HepG2 (cell line): ENCODE measurements around the gene TMEM235. TPM values are rescaled to one million over a fixed set of nuclear protein-coding genes. Genes with fewer than 3 reads are reported as not detected.

ENCODE experiments used
- GATAD1 ChIP-seq: IDR thresholded peaks from 2 replicates; pipeline ENCODE4 v1.6.1; 2016; ENCODE audit warnings: missing genetic modification reagents, missing compliant biosample characterization
- LCORL ChIP-seq, 2 experiments: fragments of 450-650 bp in 1 of 2; sonication (generic) in 1 of 2; formaldehyde crosslinking in 1 of 2; IDR thresholded peaks; 2 replicates each; pipeline versions ENCODE4 v1.5.0 to v1.6.1; 2017 to 2020; ENCODE audit warnings: antibody characterized with exemption in 1 of 2, missing genetic modification reagents in 1 of 2
- NCOA5 ChIP-seq: sonication (generic); formaldehyde crosslinking; IDR thresholded peaks from 2 replicates; pipeline ENCODE4 v1.4.0; 2020; ENCODE audit warnings: missing genetic modification reagents
- PTBP1 ChIP-seq: fragments of 200-400 bp; formaldehyde crosslinking; IDR thresholded peaks from 2 replicates; pipeline ENCODE4 v1.6.1; 2018; ENCODE audit warnings: low read length, low read depth; ENCODE audit not compliant: poor library complexity, severe bottlenecking
- SALL1 ChIP-seq: sonication (generic); formaldehyde crosslinking; IDR thresholded peaks from 2 replicates; pipeline ENCODE4 v1.8.0; 2022; ENCODE audit warnings: mild to moderate bottlenecking, missing genetic modification reagents
- SIN3B ChIP-seq: fragments of 150-350 bp; IDR thresholded peaks from 2 replicates; pipeline ENCODE4 v1.6.1; 2014; ENCODE audit warnings: low read length
- SMARCE1 ChIP-seq: fragments of 450-650 bp; IDR thresholded peaks from 2 replicates; pipeline ENCODE4 v1.6.1; 2017; ENCODE audit warnings: borderline replicate concordance
- TGIF2 ChIP-seq: IDR thresholded peaks from 2 replicates; pipeline ENCODE4 v1.6.1; 2016; ENCODE audit warnings: control low read depth, missing compliant biosample characterization
- ZBTB20 ChIP-seq: sonication (generic); formaldehyde crosslinking; IDR thresholded peaks from 2 replicates; pipeline ENCODE4 v1.8.1; 2023; ENCODE audit warnings: missing genetic modification reagents, low read depth, mild to moderate bottlenecking, borderline replicate concordance
- ZC3H13 ChIP-seq: sonication (generic); formaldehyde crosslinking; IDR thresholded peaks from 2 replicates; pipeline ENCODE4 v1.8.1; 2023; ENCODE audit warnings: mild to moderate bottlenecking, missing genetic modification reagents, moderate library complexity
- ZFP36L1 ChIP-seq: sonication (generic); formaldehyde crosslinking; IDR thresholded peaks from 2 replicates; pipeline ENCODE4 v1.8.0; 2022; ENCODE audit warnings: mild to moderate bottlenecking, missing genetic modification reagents, moderate library complexity
- ZNF329 ChIP-seq: sonication (generic); formaldehyde crosslinking; IDR thresholded peaks from 2 replicates; pipeline ENCODE4 v1.9.0; 2021; ENCODE audit warnings: low read depth, mild to moderate bottlenecking, missing genetic modification reagents
- ZNF878 ChIP-seq: sonication (generic); formaldehyde crosslinking; IDR thresholded peaks from 2 replicates; pipeline ENCODE4 v1.8.1; 2023; ENCODE audit warnings: mild to moderate bottlenecking, missing genetic modification reagents, moderate library complexity
- polyA plus RNA-seq, 8 experiments: library from polyadenylated mRNA; depleted of rRNA in 3 of 8; stranded (reverse) in 7 of 8; unstranded in 1 of 8; fragments of >200 nt; fragmentation: Illumina TruSeq in 4 of 8; extraction: Trizol in 4 of 8; gene quantifications; 2 replicates each; pipeline versions ENCODE4 v1.2.1 to v1.2.3, GENCODE V29; 2011 to 2016; ENCODE audit warnings: low read depth in 4 of 8, missing spikeins in 1 of 8, mixed read lengths in 1 of 8; ENCODE audit not compliant: insufficient read depth in 1 of 8
- total RNA-seq, 5 experiments: library from RNA; depleted of rRNA; stranded (reverse); fragments of >200 nt; fragmentation: Illumina TruSeq; extraction: Trizol; gene quantifications; 2 replicates each; pipeline ENCODE4 v1.2.3, GENCODE V29; 2016; ENCODE audit warnings: low read depth in 1 of 5
- TF ChIP-seq, protein P1 (sequence below): sonication (generic); formaldehyde crosslinking; IDR thresholded peaks from 2 replicates; pipeline ENCODE4 v1.4.0; 2020; ENCODE audit warnings: missing genetic modification reagents, borderline replicate concordance
- TF ChIP-seq, protein P2 (sequence below): sonication (generic); formaldehyde crosslinking; IDR thresholded peaks from 2 replicates; pipeline ENCODE4 v1.5.0; 2020; ENCODE audit warnings: missing genetic modification reagents, mild to moderate bottlenecking, borderline replicate concordance
- TF ChIP-seq, protein P3 (sequence below): sonication (generic); formaldehyde crosslinking; IDR thresholded peaks from 2 replicates; pipeline ENCODE4 v1.8.0; 2022; ENCODE audit warnings: missing genetic modification reagents, mild to moderate bottlenecking, inconsistent platforms, borderline replicate concordance
- TF ChIP-seq, protein P4 (sequence below): sonication (generic); formaldehyde crosslinking; IDR thresholded peaks from 2 replicates; pipeline ENCODE4 v1.4.0; 2020; ENCODE audit warnings: missing genetic modification reagents
- TF ChIP-seq, protein P5 (sequence below): sonication (generic); formaldehyde crosslinking; IDR thresholded peaks from 2 replicates; pipeline ENCODE4 v1.5.1; 2020; ENCODE audit warnings: mild to moderate bottlenecking, missing genetic modification reagents

Gene TMEM235
- total and polyA plus RNA-seq, 2 of the 13 experiments (the other 11 are each of a cell fraction or from before 2014, with no cell fraction given): not detected

DNA sequence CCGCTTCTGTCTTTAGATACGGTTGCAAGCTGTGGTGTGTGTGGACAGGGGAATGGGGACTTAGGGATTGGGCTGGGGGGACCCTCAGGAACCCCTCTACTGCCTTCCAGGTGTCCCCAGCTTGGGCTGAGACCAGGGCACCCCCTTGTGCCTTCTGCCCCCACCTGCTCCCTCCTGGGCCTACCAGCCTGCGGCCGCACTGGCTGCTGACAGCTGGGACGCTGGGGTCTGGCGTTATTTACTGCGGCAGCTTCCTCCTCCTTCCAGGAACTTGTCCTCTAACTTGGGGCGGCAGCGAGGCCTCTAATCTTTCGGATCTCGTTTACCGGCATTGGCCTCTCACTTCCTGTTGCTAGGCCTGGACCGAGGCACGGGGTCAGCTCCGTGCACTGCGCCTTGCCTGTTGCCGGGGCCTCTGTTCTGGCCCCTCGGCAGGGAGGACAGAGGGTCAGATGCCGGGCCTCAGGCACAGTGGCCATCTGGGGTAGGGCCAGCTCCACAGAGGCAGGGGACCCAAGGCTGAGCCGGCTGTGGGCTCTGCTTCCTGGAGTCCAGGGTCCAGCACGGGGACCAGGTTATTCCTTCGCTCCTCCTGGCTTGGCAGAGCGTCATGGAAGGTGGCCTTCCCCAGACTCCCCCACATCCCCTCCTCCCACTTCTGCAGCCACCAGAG, 31.8 kb downstream of the TMEM235 start (continued):
- TF ChIP-seq, protein P1, sequence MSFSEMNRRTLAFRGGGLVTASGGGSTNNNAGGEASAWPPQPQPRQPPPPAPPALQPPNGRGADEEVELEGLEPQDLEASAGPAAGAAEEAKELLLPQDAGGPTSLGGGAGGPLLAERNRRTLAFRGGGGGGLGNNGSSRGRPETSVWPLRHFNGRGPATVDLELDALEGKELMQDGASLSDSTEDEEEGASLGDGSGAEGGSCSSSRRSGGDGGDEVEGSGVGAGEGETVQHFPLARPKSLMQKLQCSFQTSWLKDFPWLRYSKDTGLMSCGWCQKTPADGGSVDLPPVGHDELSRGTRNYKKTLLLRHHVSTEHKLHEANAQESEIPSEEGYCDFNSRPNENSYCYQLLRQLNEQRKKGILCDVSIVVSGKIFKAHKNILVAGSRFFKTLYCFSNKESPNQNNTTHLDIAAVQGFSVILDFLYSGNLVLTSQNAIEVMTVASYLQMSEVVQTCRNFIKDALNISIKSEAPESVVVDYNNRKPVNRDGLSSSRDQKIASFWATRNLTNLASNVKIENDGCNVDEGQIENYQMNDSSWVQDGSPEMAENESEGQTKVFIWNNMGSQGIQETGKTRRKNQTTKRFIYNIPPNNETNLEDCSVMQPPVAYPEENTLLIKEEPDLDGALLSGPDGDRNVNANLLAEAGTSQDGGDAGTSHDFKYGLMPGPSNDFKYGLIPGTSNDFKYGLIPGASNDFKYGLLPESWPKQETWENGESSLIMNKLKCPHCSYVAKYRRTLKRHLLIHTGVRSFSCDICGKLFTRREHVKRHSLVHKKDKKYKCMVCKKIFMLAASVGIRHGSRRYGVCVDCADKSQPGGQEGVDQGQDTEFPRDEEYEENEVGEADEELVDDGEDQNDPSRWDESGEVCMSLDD (CRISPR knock-in tag): 0 out of 2 replicates have a peak, but pooled peaks have one; percentile 7
- TF ChIP-seq ZC3H13 (no peak), NCOA5 (CRISPR knock-in tag) (no peak), TGIF2 (CRISPR knock-in tag) (peak; percentile 55; the same call in 1 of the 2 replicates), GATAD1 (peak; percentile 62; the same call in 1 of the 2 replicates), ZNF878 (CRISPR knock-in tag) (no peak), PTBP1 (no peak), ZNF329 (CRISPR knock-in tag) (0 out of 2 replicates have a peak, but pooled peaks have one; percentile 59), SALL1 (CRISPR knock-in tag) (peak; percentile 74), SIN3B (no peak), ZFP36L1 (no peak), ZBTB20 (peak; percentile 33; the same call in 1 of the 2 replicates), LCORL (IDR thresholded peaks at IDR 0.05) (no peak), LCORL (CRISPR knock-in tag; IDR thresholded peaks at IDR 0.05) (peak; percentile 80), SMARCE1 (no peak)
- TF ChIP-seq, protein P2, sequence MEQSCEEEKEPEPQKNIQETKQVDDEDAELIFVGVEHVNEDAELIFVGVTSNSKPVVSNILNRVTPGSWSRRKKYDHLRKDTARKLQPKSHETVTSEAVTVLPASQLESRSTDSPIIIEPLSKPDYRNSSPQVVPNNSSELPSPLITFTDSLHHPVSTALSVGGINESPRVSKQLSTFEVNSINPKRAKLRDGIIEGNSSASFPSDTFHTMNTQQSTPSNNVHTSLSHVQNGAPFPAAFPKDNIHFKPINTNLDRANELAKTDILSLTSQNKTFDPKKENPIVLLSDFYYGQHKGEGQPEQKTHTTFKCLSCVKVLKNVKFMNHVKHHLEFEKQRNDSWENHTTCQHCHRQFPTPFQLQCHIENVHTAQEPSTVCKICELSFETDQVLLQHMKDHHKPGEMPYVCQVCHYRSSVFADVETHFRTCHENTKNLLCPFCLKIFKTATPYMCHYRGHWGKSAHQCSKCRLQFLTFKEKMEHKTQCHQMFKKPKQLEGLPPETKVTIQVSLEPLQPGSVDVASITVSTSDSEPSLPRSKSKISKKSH: peak; percentile 23; the same call in 1 of the 2 replicates
- TF ChIP-seq, protein P3, sequence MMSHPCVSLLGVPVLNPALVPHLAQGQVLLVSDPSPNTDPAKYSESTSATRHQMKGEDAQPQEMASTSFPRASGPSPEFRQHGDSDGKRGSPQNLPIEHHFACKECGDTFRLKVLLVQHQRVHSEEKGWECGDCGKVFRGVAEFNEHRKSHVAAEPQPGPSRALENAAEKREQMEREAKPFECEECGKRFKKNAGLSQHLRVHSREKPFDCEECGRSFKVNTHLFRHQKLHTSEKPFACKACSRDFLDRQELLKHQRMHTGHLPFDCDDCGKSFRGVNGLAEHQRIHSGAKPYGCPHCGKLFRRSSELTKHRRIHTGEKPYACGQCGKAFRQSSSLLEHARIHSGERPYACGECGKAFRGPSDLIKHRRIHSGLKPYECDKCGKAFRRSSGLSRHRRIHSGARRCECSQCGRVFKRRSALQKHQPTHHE (CRISPR knock-in tag): no peak
- TF ChIP-seq, protein P4, sequence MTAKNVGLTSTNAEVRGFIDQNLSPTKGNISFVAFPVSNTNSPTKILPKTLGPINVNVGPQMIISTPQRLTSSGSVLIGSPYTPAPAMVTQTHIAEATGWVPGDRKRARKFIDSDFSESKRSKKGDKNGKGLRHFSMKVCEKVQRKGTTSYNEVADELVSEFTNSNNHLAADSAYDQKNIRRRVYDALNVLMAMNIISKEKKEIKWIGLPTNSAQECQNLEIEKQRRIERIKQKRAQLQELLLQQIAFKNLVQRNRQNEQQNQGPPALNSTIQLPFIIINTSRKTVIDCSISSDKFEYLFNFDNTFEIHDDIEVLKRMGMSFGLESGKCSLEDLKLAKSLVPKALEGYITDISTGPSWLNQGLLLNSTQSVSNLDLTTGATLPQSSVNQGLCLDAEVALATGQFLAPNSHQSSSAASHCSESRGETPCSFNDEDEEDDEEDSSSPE (CRISPR knock-in tag): no peak
- TF ChIP-seq, protein P5, sequence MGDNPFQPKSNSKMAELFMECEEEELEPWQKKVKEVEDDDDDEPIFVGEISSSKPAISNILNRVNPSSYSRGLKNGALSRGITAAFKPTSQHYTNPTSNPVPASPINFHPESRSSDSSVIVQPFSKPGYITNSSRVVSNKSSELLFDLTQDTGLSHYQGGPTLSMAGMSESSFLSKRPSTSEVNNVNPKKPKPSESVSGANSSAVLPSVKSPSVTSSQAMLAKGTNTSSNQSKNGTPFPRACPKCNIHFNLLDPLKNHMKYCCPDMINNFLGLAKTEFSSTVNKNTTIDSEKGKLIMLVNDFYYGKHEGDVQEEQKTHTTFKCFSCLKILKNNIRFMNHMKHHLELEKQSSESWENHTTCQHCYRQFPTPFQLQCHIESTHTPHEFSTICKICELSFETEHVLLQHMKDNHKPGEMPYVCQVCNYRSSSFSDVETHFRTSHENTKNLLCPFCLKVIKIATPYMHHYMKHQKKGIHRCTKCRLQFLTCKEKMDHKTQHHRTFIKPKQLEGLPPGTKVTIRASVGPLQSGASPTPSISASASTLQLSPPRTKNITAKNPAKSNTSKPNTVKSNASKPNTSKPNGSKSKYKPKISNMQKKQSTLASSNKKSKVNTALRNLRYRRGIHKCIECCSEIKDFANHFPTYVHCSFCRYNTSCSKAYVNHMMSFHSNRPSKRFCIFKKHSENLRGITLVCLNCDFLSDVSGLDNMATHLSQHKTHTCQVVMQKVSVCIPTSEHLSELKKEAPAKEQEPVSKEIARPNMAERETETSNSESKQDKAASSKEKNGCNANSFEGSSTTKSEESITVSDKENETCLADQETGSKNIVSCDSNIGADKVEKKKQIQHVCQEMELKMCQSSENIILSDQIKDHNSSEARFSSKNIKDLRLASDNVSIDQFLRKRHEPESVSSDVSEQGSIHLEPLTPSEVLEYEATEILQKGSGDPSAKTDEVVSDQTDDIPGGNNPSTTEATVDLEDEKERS (CRISPR knock-in tag): 0 out of 2 replicates have a peak, but pooled peaks have one; percentile 61
